HG03039 (cell line): ENCODE data around the gene BSCL2.
A peak's percentile ranks its signal among the peaks of the same experiment; 100 is the strongest.
"Not testable (repeated sequence)": the region's sequence is repeated elsewhere in the genome, so short reads cannot be mapped to it uniquely, and the experiment has no call there.

ENCODE experiments used
- ATAC-seq: cut with Tn5 transposase; IDR thresholded peaks from one replicate; pipeline ENCODE4 v1.9.1; 2021; ENCODE audit warnings: mild to moderate bottlenecking, moderate library complexity; ENCODE audit not compliant: unreplicated experiment

The BSCL2 gene

GRCh38 chr11:62707277-62707861, at the start of gene BSCL2, which contains the start of gene GNG3:
BSCL2 (minus strand) TSS chr11:62707424; CDS start chr11:62707195, 229 bp downstream.
GNG3 (plus strand) TSS chr11:62707676; CDS start chr11:62708296, 620 bp downstream.
- ATAC-seq, result no peak

GRCh38 chr11:62755086-62755615, 47.9 kb upstream of the BSCL2 start:
- no peak for ATAC-seq

GRCh38 chr11:62753736-62754603, 46.7 kb upstream of the BSCL2 start, which contains the start of gene ZBTB3:
ZBTB3 (minus strand) TSS chr11:62754160; CDS start chr11:62753664, 496 bp downstream.
- ATAC-seq, result peak; percentile 94

- ATAC-seq, result no peak
Measured at GRCh38 chr11:62752994-62753735, 45.9 kb upstream of the BSCL2 start.

DNA sequence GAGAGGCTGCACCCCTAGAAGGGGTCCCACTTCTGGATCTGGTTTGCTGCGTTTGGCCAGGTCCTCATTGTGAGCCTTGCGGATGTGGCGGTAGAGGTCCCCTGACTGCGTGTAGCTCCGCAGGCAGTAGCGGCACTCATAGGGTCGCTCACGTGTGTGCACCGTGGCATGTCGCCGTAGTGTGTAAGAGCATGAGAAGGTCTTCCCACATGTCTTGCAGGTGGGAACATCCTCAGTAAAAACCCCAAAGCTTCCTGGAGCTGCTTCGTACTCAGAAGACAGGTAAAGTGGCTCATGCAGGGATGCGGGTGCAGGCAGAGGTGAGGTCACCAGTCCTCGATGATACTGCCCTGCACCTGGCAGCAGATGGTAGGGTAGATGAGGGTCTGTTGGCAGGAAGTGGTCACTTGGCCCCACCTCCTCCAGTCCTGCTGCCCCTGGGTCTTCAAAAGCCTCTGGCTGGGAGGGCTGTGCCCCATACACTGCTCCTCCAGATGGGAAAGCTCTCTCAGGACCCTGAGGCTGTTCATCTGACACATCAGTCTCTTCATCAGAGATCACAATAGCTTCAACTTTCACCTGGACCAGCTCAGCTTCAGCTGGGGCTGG, 45.1 kb upstream of the BSCL2 start:
- no peak for ATAC-seq

- not testable (repeated sequence) for ATAC-seq
Measured at GRCh38 chr11:62749931-62750330, 42.7 kb upstream of the BSCL2 start.

GRCh38 chr11:62747475-62748160, 40.4 kb upstream of the BSCL2 start:
- ATAC-seq, result no peak

- ATAC-seq, result no peak
Measured at GRCh38 chr11:62737196-62737595, 30.0 kb upstream of the BSCL2 start.

DNA sequence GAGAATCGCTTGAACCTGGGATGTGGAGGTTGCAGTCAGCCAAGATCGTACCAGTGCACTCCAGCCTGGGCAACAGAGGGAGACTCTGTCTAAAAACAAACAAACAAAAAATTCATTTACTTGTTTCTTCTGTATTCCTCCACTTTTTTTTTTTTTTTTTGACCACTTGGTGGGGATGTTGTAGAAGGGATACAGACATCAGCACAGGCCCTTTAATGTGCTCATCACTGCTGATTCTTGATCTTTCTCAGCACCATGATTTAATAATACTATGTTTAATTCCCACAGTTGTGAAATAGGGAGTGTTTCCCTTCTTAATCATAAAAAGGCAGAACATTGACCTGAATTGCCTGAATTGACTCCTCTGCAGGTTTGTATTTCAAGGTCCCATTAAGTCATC, 25.6 kb upstream of the BSCL2 start:
- no peak for ATAC-seq

DNA sequence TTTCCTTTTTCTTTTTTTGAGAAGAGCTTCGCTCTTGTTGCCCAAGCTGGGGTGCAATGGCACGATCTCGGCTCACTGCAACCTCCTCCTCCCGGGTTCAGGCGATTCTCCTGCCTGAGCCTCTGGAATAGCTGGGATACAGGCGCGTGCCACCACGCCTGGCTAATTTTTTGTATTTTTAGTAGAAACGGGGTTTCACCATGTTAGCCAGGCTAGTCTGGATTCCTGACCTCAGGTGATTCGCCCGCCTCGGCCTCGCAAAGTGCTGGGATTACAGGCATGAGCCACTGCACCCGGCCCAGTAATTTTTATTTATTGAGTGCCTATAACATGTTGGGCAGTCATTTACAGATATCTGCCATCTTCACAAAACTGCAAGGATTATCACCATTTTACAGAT, 22.9 kb upstream of the BSCL2 start:
- ATAC-seq, result not testable (repeated sequence)

- peak; percentile 16 for ATAC-seq
Measured at GRCh38 chr11:62728171-62728988, 21.2 kb upstream of the BSCL2 start, which contains the start of gene TTC9C. TTC9C (plus strand) TSS chr11:62728486; CDS start chr11:62728849, 363 bp downstream.

GRCh38 chr11:62727872-62728170, 20.6 kb upstream of the BSCL2 start:
- peak; percentile 47 for ATAC-seq

- ATAC-seq, result peak; percentile 51
Measured at GRCh38 chr11:62727165-62727871, 20.1 kb upstream of the BSCL2 start, which contains the start of gene HNRNPUL2. HNRNPUL2 (minus strand) TSS chr11:62727457; CDS start chr11:62727156, 301 bp downstream.

DNA sequence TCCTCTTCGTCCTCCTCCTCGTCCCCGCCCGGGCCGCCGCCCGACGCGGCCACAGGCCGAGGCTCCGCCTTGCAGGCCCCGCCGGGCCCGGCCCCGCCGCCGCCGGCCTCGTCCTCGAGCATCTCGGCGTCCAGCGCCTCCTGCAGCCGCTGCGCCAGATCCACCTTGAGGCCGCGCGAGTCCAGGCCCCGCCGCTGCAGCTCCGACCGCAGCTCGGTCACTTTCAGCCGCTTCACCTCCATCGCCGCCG, 19.6 kb upstream of the BSCL2 start:
- ATAC-seq, result no peak

- ATAC-seq, result peak; percentile 0
Measured at GRCh38 chr11:62726156-62726914, 19.1 kb upstream of the BSCL2 start.

GRCh38 chr11:62725646-62726045, 18.4 kb upstream of the BSCL2 start:
- no peak for ATAC-seq

DNA sequence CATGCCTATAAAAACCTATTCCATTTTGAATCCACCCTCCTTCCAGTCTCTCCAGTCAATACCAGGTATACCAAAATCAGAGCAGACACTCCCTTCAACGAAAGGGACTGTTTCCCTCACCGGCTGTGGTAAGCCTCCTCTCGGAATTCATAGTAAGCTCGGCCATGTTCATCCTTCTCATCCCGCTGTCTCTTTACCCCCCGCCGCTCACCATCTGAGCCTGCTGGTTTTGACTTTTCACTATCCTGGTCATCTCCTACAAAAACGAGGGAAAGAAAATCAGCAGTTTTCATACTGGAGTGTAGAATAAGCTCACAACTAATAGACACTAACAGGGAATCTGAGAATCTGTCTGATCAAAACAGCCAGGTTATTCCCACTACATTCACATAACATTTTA, 16.9 kb upstream of the BSCL2 start:
- ATAC-seq, result no peak

GRCh38 chr11:62721994-62722393, 14.8 kb upstream of the BSCL2 start:
- ATAC-seq, result no peak
